GM18909 (cell line): ENCODE data around the gene PDE6H.

Source experiments
- ATAC-seq: cut with Tn5 transposase; IDR thresholded peaks from one replicate; pipeline ENCODE4 v1.9.1; 2021; ENCODE audit warnings: mild to moderate bottlenecking; ENCODE audit not compliant: unreplicated experiment, poor library complexity

The PDE6H gene

DNA sequence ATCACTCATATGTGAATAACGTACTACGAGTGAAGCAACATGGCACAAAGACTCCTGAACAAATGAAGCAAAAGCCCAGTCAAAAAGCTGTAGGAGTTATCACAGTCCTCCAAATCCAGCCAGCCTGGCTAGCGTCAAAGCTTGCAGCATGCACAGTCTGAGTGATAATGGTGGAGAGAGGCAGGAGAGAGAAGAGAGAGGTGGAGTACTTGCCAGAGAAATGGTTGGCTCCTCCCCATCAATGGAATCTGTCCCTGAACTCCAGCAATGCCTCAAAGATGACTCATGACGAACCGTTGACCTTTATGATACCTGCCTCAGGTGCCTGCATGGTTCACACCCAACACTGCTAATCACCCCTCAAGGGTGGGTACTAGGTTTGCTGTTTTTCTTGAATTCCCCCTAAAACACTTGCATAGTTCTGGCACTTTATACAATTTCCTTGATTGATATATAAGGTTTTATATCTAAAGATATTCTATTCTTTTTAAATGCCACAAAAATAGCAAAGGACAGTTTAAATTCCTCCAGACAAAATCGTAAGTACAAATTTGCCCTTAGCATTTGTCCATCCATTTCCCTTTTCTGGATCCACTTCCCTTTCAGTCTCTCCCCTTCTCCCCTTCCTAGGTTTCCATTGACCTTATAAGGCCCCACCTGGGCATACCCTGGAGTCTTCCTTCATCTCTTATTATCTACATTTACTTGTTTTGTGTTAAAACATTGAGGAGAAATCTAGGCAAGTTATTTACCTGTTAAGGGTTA, 21.7 kb upstream of the PDE6H start:
- no peak for ATAC-seq

DNA sequence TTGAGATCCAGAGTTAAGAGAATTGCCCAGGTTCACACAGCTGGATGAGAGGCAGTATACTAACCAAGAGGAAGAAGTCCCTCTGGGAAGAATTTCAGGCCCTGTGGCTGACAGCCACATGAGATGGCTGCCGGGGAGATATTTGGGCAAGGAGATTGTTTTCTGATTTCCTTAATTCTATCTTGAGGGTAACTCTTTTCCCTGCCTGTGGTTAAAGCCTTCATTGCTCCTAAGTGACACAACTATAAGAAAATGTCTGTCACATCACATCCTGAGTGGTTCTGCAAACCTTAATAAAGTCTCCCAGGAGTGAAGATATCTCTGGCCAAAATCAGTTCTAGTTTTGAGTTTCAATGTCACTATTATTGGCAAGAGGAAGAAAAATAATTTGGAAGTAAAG, 21.0 kb upstream of the PDE6H start:
- no peak for ATAC-seq

DNA sequence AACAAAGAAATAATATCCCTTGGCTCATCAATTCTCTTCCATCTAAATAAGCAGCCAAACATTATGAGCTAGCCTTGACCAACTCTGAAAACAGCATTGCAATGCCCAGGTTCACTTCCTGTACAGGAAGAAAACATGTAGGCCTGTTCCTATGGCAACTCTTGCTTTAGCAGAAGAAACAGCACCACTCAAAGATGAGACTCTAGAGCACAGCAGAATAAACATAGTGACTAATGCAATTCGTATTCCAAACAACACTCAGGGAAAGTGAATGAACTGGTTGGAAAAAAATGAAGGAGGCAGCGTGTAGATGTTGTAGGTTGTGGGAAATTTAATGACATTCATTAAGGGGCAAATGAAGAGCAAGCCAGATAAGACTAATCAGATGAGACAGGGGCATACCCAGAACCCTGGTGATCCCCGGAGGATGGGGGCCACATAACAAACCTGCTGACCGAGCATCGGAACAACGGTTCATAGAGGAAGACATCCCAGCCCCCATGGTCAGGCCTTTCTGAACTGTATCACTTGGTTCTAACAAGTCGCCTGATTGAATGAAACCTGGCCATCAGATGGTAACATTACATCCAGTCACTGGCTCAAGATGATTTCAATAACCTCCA, 20.4 kb upstream of the PDE6H start:
- ATAC-seq = peak; percentile 62

DNA sequence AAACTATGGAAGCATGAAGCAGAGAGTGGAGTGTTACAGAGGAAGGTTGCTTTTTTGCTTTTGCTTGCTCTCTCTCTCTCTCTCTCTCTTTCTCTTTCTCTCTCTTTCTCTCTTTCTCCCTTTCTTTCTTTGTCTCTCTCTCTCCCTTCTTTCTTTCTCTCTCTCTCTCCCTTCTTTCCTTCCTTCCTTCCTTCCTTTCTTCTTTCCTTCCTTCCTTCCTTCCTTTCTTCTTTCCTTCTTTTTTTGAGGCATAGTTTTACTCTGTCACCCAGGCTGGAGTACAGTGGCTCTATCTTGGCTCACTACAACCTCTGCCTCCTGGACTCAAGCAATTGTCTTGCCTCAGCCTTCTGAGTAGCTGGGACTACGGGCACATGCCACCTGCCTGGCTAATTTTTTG, 19.1 kb upstream of the PDE6H start:
- ATAC-seq = no peak

DNA sequence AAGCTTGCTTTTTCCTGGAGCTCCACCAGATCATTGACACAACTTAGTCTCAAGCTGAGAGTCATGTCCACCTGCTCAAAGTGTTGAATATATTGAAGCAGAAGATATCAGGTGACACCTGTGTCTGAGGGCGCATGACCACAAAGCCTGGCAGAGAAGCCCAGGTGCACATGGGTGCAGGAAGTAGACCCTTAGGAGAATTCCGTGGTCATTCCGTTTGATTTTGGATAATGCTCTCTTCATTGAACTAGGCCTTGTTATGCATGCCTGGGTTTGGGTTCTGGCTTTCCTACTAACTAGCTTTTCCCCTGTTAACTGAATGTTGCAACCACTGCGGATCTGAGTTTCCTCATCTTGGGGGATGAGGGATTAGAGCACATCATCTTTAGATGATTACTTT, 18.6 kb upstream of the PDE6H start:
- ATAC-seq = no peak

DNA sequence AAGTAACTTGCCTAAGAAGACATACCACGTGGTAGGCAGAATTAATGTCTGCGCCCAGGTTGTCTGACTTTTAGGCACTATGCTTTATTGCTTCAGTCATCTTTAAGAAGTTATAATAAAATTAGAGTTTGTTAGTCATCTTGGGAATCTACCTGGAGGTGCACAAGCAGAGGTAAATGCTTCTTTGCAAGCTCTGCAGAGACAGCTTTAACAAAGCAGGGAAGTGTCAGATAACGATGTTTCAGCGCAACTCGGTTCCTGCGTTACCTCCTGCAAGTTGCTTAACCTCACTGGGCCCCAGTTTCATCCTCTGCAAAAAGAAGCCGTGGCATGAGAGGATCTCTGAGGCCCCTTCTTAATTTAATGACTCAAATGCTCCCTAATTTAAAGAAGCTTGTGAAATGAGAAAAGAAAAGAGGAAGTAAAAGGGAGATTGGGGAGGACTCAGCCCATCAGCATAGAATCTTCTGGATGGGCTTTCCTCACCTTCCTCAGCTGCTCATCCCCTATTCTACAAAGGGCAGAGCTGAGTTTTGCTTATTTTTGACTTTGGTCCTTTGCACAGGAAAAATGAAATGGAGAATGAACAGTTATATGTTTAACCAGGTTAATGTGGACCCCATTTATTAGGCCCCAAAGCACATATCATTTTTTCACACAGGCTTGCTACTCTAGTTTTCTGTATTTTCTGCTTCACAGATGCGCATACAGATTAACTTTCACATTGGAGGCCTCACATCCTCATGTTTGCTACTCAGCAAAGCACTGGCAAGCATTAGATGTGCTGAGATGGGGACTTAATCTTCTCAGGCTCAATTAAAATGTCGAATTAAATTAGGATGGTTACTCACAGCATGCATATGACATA, 16.6 kb upstream of the PDE6H start:
- peak; percentile 46 for ATAC-seq

DNA sequence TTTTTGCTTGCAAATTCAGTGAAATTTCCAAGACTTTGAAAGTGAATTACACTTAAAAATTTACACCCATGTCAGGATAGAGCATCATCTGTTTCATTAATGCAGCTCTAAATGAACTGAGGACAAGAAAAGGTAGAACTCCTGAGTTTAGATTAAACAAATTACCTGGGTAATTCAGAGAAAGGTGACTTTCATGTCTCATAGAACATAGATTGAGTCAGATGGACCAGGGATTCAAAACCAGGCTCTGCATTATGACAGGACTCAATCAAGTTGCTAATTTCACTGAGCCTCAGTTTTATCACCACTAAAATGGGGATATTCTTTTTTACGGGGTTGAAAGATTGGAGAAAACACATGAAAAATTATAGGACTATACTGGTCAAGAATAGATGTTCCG, 15.9 kb upstream of the PDE6H start:
- no peak for ATAC-seq

DNA sequence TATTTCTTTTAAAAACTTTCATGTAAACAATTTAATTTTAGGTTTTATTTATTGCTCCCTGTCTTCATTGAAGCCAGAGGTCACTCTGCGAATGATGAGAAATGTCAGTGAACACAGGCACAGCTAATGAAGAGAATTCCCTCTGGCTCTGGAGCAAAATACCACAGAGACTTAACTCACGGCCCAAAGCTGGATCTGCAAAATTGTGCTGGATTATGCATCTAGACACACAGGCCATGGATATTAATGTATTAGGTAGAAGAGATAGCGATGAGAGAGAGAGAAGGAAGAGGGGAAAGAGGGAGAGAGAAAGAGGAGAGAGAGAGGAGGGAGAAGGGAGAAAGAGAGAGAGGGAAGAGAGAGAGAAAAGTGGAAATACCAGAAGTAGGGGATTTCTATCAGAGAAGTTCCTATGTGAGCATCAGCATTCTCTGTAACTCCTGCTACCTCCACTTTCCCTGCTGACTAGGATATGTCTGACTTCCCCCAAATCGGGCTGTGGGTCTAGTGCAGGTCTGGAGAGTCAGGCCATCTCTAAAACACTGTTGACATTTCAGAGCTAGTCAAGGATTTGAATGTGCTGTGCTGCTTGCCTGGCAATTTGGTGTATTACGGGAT, 15.2 kb upstream of the PDE6H start:
- ATAC-seq = no peak

DNA sequence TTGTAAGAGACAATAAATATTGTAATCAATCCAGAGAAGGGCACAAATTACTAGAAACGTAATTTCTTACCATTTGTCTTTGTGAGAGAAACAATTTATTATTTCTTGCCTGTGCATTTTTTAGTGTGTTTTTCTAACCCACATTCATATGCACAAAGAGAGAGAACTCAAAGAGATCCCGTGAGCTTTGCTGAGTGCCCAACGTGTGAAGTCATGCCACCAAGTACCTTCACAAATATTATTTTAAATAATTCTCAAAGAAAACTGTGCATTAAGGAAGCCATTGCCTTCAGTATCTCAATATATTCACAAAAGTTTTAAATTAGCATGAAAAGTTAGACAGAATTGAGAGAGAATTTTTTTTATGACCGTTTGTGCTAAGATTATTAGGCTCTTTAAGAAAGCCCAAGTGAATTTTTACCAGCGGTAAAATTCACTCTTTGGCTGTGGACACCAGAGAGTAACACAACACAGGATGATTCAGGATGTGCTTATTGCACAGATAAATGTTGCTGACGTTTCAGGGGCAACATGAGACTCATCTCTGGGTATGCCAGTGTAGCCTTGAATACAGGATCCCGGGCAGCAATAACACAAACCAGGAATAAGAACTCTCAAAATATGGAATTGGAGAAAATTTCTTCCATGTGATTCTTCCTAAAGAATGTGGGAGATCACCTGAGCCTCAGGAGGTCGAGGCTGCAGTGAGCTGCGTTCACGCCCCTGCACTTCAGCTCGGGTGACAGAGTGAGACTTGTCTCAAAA, 14.3 kb upstream of the PDE6H start:
- no peak for ATAC-seq

DNA sequence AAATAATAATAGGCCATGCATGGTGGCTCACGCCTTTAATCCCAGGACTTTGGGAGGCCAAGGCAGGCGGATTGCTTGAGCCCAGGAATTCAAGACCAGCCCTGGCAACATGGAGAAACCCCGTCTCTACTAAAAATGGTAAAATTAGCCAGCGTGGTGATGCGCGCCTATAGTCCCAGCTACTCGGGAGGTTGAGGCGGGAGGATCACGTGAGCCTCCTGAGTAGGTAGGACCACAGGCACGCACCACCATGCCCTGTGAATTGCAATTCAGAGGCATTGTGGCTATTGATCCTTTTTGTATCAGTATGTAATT, 13.8 kb upstream of the PDE6H start:
- ATAC-seq = no peak

DNA sequence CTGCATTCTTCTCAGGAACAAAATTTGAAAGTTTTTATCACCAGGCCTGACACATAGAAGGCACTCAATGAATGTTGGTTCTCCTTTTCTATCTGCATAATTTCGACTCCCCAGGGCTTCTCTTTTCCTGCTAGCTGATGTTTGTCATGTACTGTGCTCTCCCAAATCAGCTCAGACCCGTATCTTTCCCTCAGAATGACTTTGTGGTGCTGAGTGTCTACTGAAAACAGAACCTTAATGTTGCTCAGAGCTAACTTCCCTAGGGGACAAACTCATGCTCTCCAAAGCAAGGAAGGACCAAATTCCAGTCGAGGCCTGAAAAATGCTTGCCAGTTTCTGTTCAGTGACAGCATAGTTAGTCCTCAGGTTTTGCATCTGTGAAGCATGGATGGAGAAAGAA, 13.4 kb upstream of the PDE6H start:
- no peak for ATAC-seq

DNA sequence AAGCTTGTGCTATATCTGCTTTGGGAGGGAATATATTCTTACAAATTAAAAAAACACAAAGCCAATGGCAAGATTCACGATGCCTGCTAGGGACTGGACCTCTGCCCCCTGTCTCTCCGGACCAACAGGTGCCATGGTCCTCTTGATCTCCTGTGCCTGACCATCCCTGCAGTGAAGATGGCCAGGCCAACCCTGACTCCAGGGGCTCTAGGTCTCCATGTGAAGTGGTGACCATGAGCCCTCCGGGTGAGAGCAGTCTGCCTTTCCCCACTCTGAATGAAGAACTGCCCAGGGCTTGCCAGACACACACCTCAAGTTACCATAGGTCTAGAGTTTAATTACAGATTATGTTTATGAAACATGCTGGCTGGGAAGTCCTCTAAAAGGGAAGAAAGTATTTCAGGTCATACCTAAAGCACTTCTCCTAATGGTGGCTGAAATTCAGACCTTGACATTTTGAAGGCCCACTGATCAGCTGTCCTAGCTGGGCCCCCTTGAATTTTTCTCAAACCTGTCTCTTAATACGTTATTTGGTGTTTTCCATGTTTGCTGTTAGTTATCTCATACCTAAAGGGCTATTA, 12.8 kb upstream of the PDE6H start:
- ATAC-seq = no peak

DNA sequence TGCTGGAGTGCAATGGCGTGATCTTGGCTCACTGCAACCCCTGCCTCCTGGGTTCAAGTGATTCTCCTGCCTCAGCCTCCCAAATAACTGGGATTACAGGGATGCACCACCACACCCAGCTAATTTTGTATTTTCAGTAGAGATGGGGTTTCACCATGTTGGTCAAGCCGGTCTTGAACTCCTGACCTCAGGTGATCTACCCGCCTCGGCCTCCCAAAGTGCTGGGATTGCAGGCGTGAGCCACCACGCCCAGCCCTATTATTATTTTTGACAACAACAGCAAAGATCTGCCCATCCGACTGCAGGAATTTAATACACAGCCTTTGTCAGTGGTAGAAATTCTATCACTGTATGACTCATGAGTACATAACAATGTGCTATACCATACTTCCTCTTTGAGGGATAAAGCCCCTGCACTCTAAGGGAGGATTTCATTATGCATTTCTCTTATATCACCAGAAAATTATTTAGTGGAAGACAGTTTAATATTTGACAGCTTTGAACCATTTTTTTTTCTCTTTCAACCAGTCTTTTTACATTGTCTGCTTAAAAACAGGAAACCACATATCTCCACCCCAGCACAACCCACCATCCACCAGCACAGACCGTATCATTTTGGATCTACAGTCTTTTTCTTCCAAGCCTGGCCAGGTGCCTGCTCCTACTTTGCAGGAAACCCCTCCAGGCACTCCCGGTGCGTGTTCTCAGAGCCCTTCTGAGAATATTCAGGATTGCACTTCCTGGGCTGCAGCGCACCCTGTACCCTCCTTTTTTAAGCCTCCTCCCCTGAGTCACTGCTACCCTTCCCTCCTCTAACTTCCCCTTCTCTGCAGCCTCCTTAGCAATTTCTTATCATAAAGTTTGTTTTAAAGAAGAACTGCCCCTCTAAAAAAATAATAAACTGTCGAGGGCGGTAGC, 12.0 kb upstream of the PDE6H start:
- peak; percentile 40 for ATAC-seq

DNA sequence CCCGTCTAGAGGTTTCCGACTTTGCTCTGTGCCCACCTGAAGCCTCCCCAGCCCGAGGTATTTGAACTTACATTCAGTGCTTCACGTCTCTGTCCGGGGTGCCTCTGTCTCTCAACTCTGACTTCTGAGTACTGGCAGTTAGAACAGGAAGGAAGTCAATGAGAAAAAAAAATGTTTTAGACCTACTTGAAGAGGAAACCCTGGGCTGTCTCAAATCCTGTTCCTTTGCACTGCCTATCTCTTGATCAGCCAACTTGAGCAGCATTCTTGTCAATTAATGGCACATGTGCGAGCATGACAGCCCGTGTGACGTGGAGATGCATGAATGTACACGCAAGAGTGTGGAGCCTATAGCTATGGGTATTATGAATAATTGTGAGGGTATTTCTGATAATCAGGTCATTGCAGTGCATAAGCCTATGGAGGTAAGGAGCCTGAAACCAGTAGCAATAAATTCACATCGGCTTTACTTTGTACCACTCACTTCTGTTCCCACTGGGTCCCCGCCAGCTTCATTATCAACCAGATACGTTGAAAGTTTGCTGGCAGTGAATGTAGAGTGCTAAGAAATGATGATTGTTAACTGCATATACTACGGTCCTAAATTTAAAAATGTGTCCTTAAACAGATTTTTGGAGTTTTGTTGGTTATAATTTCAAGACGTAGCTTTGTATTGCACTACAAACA, 11.2 kb upstream of the PDE6H start, which contains the start of gene ARHGDIB:
TSS of gene ARHGDIB (minus strand) at position 136 of the 687 bp plus-strand sequence. CDS start 10,889 bp downstream, outside the sequence.
- peak; percentile 71 for ATAC-seq

DNA sequence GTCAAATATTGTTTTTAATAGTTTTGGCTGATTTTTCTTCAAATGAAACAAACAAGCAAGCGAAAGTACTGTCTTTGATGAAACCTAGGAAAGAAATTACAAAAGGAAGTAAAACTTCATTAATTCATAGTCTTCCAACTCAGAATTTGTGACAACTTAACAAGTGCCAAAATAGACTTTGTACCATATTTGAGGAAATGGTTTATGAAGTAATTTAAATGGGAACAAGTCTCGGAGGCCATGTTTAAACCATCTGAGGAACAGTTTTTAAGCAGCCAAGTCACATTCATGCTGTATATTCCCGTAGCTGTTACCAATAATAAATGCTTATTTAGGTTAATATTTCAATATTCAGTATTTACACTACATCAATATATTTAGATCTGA, 10.7 kb upstream of the PDE6H start:
- ATAC-seq = no peak

DNA sequence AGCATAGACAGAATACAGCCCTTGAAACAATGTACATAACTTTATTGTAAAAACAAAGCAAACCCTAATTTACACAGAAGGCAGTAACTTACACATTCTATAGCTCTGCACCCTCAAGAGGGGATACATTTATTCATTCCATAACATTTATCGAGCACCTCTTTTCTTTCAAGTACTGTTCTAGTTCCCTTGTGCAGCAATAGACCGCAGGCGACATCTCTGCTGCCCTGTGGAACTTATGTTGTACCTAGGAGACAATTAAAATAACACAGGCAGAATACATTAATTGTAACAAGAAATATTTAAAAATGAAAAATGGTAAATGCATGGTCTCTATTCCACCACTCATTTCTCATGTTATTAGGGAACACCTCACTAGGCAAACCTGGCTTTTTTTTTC, 10.0 kb upstream of the PDE6H start:
- no peak for ATAC-seq

DNA sequence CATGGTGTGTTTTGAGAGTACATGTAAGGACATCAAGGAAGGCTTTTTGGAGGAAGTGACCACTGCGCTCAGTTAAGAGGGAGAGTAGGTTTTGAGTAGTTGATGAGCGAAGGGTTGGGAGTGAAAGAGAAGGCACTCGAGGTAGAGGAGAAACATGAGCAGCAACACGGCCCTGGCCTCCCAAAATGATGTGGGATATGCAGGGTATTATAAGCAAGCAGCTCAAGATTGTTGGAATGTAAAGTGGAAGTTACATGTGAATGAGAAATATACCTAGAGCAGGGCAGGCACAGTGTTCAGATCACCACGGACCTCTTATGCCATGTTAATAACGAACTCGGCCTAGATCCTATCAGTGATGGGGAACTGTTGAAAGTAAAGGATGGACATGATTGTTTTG, 9.3 kb upstream of the PDE6H start:
- ATAC-seq = no peak

DNA sequence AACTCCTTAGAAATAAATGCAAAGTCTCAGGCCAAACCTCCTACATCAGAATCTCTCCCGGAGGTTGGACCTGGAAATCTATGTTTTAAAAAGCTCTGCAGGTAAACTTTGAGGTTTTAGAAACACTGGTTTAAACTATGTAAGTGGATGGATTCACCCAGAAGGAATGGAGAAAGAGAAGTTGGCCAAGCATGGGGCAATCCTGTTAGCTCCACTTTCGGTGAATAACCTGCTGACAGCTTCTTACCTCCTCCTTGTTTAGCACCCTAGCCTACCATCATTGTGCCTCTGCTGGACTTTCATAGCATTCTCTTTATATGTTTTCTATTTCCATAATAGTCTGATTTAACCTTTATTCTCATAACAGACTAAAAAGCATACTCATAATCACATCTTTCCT, 8.4 kb upstream of the PDE6H start:
- no peak for ATAC-seq
